Right cardiac atrium (tissue), 5 donors: ENCODE measurements around the gene FGD6. TPM values are rescaled to one million over a fixed set of nuclear protein-coding genes. Genes with fewer than 3 reads are reported as not detected.

Source experiments
- ATAC-seq, 2 donors: fragments of 200-7000 bp; cut with Tn5 transposase; one replicate each; pipeline versions ENCODE4 v1.8.0 to v1.9.1; 2020; ENCODE audit warnings: moderate library complexity in 2 of 2, mild to moderate bottlenecking in 1 of 2
- DNase-seq, 3 donors: peaks; one replicate each; pipeline ENCODE4 v3.0.0-alpha.2; 2020
- H3K27ac ChIP-seq: one replicate; pipeline ENCODE4 v1.5.1; 2013; ENCODE audit warnings: mild to moderate bottlenecking, low read length, control low read depth, moderate library complexity
- H3K27me3 ChIP-seq: one replicate; pipeline ENCODE4 v1.6.1; 2013; ENCODE audit not compliant: control insufficient read depth, insufficient read depth
- H3K4me1 ChIP-seq: one replicate; pipeline ENCODE4 v1.6.1; 2013; ENCODE audit warnings: low read length; ENCODE audit not compliant: control insufficient read depth, insufficient read depth
- H3K4me3 ChIP-seq: one replicate; pipeline ENCODE4 v1.5.1; 2013; ENCODE audit warnings: low read length, control low read depth
- H3K9me3 ChIP-seq: one replicate; pipeline ENCODE4 v1.6.1; 2013; ENCODE audit warnings: low read length; ENCODE audit not compliant: control insufficient read depth
- WGBS: extraction: QIAGEN DNeasy Blood & Tissue Kit; methylation state at CpG from one replicate; pipeline ENCODE4 v1.1.7; 2013; 5-methylcytosine and 5-hydroxymethylcytosine counted together
- intact Hi-C, 4 donors: fragments of 100-400 bp; cut with DNase I; formaldehyde crosslinking; loops; one replicate each; pipeline versions ENCODE4 v1.11.0 to v1.14.0; 2022 to 2023
- polyA plus RNA-seq: library from polyadenylated mRNA; stranded (reverse); fragments of 200-250 nt; gene quantifications from one replicate; pipeline ENCODE4 v1.2.3, GENCODE V29; 2013
- total RNA-seq, 4 donors: library from RNA; stranded (reverse); fragmentation: NEBNext Ultra II Directional; extraction: Animal tissue kit (Norgen Biotek cat#: 25700); gene quantifications; one replicate each; pipeline ENCODE4 v1.2.1, GENCODE V29; 2021
- donor health status: healthy with polysubstance abuse.
- donor health status: DM: no; HTN: yes; CAD: no.
- donor health status: DM: no; HTN: no; CAD: no.
- donor health status: DM: no; HTN: yes; CAD: no; lungs with severe emphysema.
- donor health status: DM: yes; HTN: yes; CAD: no.

The FGD6 gene
- total and polyA plus RNA-seq, 5 donors: 2.9 to 23.8 (median 20.3) TPM

DNA sequence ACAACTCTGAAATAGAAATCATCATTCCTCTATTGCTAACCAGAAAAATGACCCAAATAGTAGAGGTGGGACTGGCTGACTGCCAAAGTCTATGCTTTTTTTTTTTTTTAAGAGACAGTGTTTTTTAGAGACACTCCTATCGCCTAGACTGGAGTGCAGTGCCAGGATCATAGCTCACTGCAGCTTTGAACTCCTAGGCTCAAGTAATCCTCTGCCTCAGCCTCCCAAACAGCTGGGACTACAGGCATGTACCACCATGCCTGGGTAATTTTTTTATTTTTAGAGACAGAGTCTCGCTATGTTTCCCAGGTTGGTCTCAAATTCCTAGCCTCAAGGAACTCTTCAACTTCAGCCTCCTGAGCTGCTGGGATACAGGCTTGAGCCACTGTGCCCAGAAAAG lies 163.1 kb downstream of the FGD6 start:
- no peak for ATAC-seq
- no peaks in the 10 kb centered on the region for H3K9me3 ChIP-seq
- H3K4me3 ChIP-seq: no peak overlapping the region
- intact Hi-C loops: no loop called here
- WGBS: 59% methylated on average over 2 of the region's 2 CpGs
- no peaks in the 10 kb centered on the region for H3K4me1 ChIP-seq
- no peak for DNase-seq
- H3K27me3 ChIP-seq: no peaks in the 10 kb centered on the region
- no peak overlapping the region for H3K27ac ChIP-seq

GRCh38 chr12:95051241-95051640 lies 166.0 kb downstream of the FGD6 start:
- Histone ChIP-seq H3K4me3 (no peak overlapping the region), H3K27me3 (no peaks in the 10 kb centered on the region), H3K9me3 (no peaks in the 10 kb centered on the region), H3K4me1 (no peaks in the 10 kb centered on the region), H3K27ac (no peak overlapping the region)
- DNase-seq: no peak
- 86% methylated on average over 4 of the region's 4 CpGs for WGBS
- no peak for ATAC-seq
- intact Hi-C loops: no loop called here

GRCh38 chr12:95037906-95038305 lies 179.4 kb downstream of the FGD6 start:
- WGBS: 88% methylated on average over 2 of the region's 2 CpGs
- Histone ChIP-seq H3K9me3 (no peaks in the 10 kb centered on the region), H3K4me1 (no peaks in the 10 kb centered on the region), H3K4me3 (no peak overlapping the region), H3K27ac (no peak overlapping the region), H3K27me3 (no peaks in the 10 kb centered on the region)
- DNase-seq (no peak), ATAC-seq (no peak)
- intact Hi-C loops: no loop called here

- ATAC-seq: no peak
- whole genome bisulfite sequencing: 85% methylated on average over 1 of the region's 1 CpG
- intact Hi-C loops: no loop called here
- no peak overlapping the region for H3K4me3 ChIP-seq
- no peak overlapping the region for H3K27ac ChIP-seq
- H3K9me3 ChIP-seq: no peaks in the 10 kb centered on the region
- no peaks in the 10 kb centered on the region for H3K27me3 ChIP-seq
- no peaks in the 10 kb centered on the region for H3K4me1 ChIP-seq
- DNase-seq: no peak
These were observed 182.5 kb downstream of the FGD6 start for GRCh38 chr12:95034750-95035149.

Other genes starting within 250 kb of the FGD6 start
- 100 to 1,000 TPM; 307 to 334 (median 325) TPM for gene NDUFA12, start 213.8 kb downstream of the FGD6 start, total RNA-seq
- gene NDUFA12, start 213.8 kb downstream of the FGD6 start, polyA plus RNA-seq: 741 TPM
- gene NR2C1, start 143.8 kb downstream of the FGD6 start, total RNA-seq: 10 to 100 TPM; 32.9 to 44.5 (median 36.9) TPM
- 24.1 TPM for gene NR2C1, start 143.8 kb downstream of the FGD6 start, polyA plus RNA-seq
- 10 to 100 TPM; 58.9 to 78.6 (median 69.9) TPM for gene VEZT, start 340 bp upstream of the FGD6 start, total RNA-seq
- 20.8 TPM for gene VEZT, start 340 bp upstream of the FGD6 start, polyA plus RNA-seq